DOHH2 (cell line): Measurements from ENCODE around the gene LZTR1.

Experiments
- CTCF ChIP-seq: fragments of 200-600 bp; sonication (generic); IDR thresholded peaks from one replicate; pipeline ENCODE4 v1.5.1; 2014; ENCODE audit warnings: antibody characterized with exemption, mild to moderate bottlenecking, low read depth, low read length; ENCODE audit not compliant: poor library complexity, severe bottlenecking
- EZH2phosphoT487 ChIP-seq: fragments of 200-600 bp; sonication (generic); IDR thresholded peaks from 2 replicates; pipeline ENCODE4 v1.6.1; 2017; ENCODE audit warnings: borderline replicate concordance, mild to moderate bottlenecking, antibody characterized with exemption, low read length, moderate library complexity, mixed read lengths

GRCh38 chr22:20967697-20968211, 14.3 kb upstream of the LZTR1 start:
- TF ChIP-seq CTCF (no peak), EZH2phosphoT487 (no peak)
